SU-DHL-6 (cell line): Measurements from ENCODE around the gene FLT1.

Experiments
- H2AFZ ChIP-seq: fragments of 200-600 bp; sonication (generic); 2 replicates; pipeline ENCODE4 v1.6.1; 2014; ENCODE audit warnings: low read depth, mild to moderate bottlenecking, moderate library complexity, mixed read lengths, antibody characterized with exemption, low read length; ENCODE audit not compliant: severe bottlenecking
- H3F3A ChIP-seq: fragments of 200-600 bp; shearing (Covaris generic); 2 replicates; pipeline ENCODE4 v1.6.0; 2016; ENCODE audit warnings: antibody characterized with exemption, mild to moderate bottlenecking; ENCODE audit not compliant: insufficient read depth
- H3K27ac ChIP-seq: fragments of 200-600 bp; sonication (generic); 2 replicates; pipeline ENCODE4 v1.5.1; 2016; ENCODE audit warnings: low read depth, mild to moderate bottlenecking, low read length, moderate library complexity, mixed read lengths
- H3K27me3 ChIP-seq: fragments of 200-600 bp; sonication (generic), shearing (Covaris generic); 2 replicates; pipeline ENCODE4 v1.6.0; 2014; ENCODE audit warnings: mild to moderate bottlenecking, low read length
- H3K36me3 ChIP-seq: fragments of 200-600 bp; sonication (generic); 2 replicates; pipeline ENCODE4 v1.6.1; 2014; ENCODE audit warnings: mild to moderate bottlenecking, low read length, mixed read lengths
- H3K4me2 ChIP-seq: fragments of 300-600, 200-600 bp; shearing (Covaris generic), sonication (generic); 2 replicates; pipeline ENCODE4 v1.6.0; 2014; ENCODE audit warnings: low read length, low read depth, mild to moderate bottlenecking; ENCODE audit not compliant: poor library complexity, severe bottlenecking
- H3K4me3 ChIP-seq: fragments of 200-600 bp; sonication (generic); 2 replicates; pipeline ENCODE4 v1.5.1; 2014; ENCODE audit warnings: antibody characterized with exemption, low read length, mild to moderate bottlenecking, mixed read lengths; ENCODE audit not compliant: insufficient read depth, poor library complexity, severe bottlenecking
- H3K79me2 ChIP-seq: fragments of 200-600 bp; sonication (generic); 2 replicates; pipeline ENCODE4 v1.6.1; 2014; ENCODE audit warnings: mild to moderate bottlenecking, low read length, moderate library complexity; ENCODE audit not compliant: insufficient read depth
- H3K9ac ChIP-seq: fragments of 200-600 bp; sonication (generic); 2 replicates; pipeline ENCODE4 v1.7.0; 2014; ENCODE audit warnings: mild to moderate bottlenecking, low read length
- H3K9me2 ChIP-seq: fragments of 200-600 bp; sonication (generic); replicated peaks from 2 replicates; pipeline ENCODE4 v1.6.1; 2014; ENCODE audit warnings: low read length; ENCODE audit not compliant: insufficient read depth
- H3K9me3 ChIP-seq: fragments of 200-600 bp; sonication (generic); 2 replicates; pipeline ENCODE4 v1.6.1; 2014; ENCODE audit warnings: low read length, mixed read lengths; ENCODE audit not compliant: insufficient read depth
- H4K20me1 ChIP-seq: fragments of 200-600 bp; sonication (generic); 2 replicates; pipeline ENCODE4 v1.6.1; 2014; ENCODE audit warnings: low read depth, mild to moderate bottlenecking, antibody characterized with exemption, low read length, moderate library complexity, mixed read lengths
- CTCF ChIP-seq: fragments of 200-600 bp; sonication (generic); IDR thresholded peaks from one replicate; pipeline ENCODE4 v1.5.1; 2017; ENCODE audit warnings: antibody characterized with exemption, mild to moderate bottlenecking, low read length, moderate library complexity; ENCODE audit not compliant: insufficient read depth, poor library complexity, severe bottlenecking
- EZH2phosphoT487 ChIP-seq: fragments of 200-600 bp; sonication (generic), shearing (Covaris generic); conservative IDR thresholded peaks from 2 replicates; pipeline ENCODE4 v1.6.1; 2018; ENCODE audit warnings: mild to moderate bottlenecking, antibody characterized with exemption, low read length, moderate library complexity, mixed read lengths

The FLT1 gene

GRCh38 chr13:28478127-28478526 lies 16.8 kb downstream of the FLT1 start:
- Histone ChIP-seq H3K4me3 (no peak overlapping the region), H2AFZ (no peak overlapping the region), H3K27me3 (no peaks in the 10 kb centered on the region), H3K9ac (no peak overlapping the region), H4K20me1 (no peaks in the 10 kb centered on the region), H3K9me2 (no peaks in the 10 kb centered on the region), H3F3A (no peaks in the 10 kb centered on the region), H3K4me2 (no peak overlapping the region), H3K36me3 (no peaks in the 10 kb centered on the region), H3K27ac (no peak overlapping the region), H3K79me2 (no peaks in the 10 kb centered on the region), H3K9me3 (no peaks in the 10 kb centered on the region)
- no peak for TF ChIP-seq EZH2phosphoT487

- Histone ChIP-seq H3F3A (no peaks in the 10 kb centered on the region), H4K20me1 (no peaks in the 10 kb centered on the region), H3K4me2 (no peak overlapping the region)
Observed at GRCh38 chr13:28477709-28477973, 17.3 kb downstream of the FLT1 start.

GRCh38 chr13:28476919-28477708 lies 17.8 kb downstream of the FLT1 start:
- H3K36me3 ChIP-seq, result no peaks in the 10 kb centered on the region
- no peak overlapping the region for H2AFZ ChIP-seq
- H3K4me3 ChIP-seq, result no peak overlapping the region
- H3K9ac ChIP-seq, result no peak overlapping the region
- no peaks in the 10 kb centered on the region for H3K9me3 ChIP-seq
- no peak overlapping the region for H3K4me2 ChIP-seq
- H3K27ac ChIP-seq, result no peak overlapping the region
- no peaks in the 10 kb centered on the region for H3F3A ChIP-seq
- H3K9me2 ChIP-seq, result no peaks in the 10 kb centered on the region
- no peaks in the 10 kb centered on the region for H3K79me2 ChIP-seq
- no peak for TF ChIP-seq CTCF
- no peak for TF ChIP-seq EZH2phosphoT487
- H4K20me1 ChIP-seq, result no peaks in the 10 kb centered on the region
- no peaks in the 10 kb centered on the region for H3K27me3 ChIP-seq

More at GRCh38 chr13:28477709-28477973, 17.3 kb downstream of the FLT1 start:
- H3K27ac ChIP-seq, result no peak overlapping the region
- TF ChIP-seq CTCF (no peak), EZH2phosphoT487 (no peak)
- H3K36me3 ChIP-seq, result no peaks in the 10 kb centered on the region
- no peaks in the 10 kb centered on the region for H3K9me2 ChIP-seq
- no peak overlapping the region for H3K4me3 ChIP-seq
- no peak overlapping the region for H3K9ac ChIP-seq
- no peaks in the 10 kb centered on the region for H3K27me3 ChIP-seq
- H2AFZ ChIP-seq, result no peak overlapping the region
- no peaks in the 10 kb centered on the region for H3K79me2 ChIP-seq
- no peaks in the 10 kb centered on the region for H3K9me3 ChIP-seq

GRCh38 chr13:28475916-28476725 lies 18.8 kb downstream of the FLT1 start:
- TF ChIP-seq EZH2phosphoT487 (no peak), CTCF (no peak)
- H4K20me1 ChIP-seq, result no peaks in the 10 kb centered on the region

More at GRCh38 chr13:28475916-28476725, 18.8 kb downstream of the FLT1 start:
- Histone ChIP-seq H2AFZ (no peak overlapping the region), H3K27me3 (no peaks in the 10 kb centered on the region), H3F3A (no peaks in the 10 kb centered on the region), H3K27ac (no peak overlapping the region), H3K4me2 (no peak overlapping the region), H3K4me3 (no peak overlapping the region), H3K9me3 (no peaks in the 10 kb centered on the region), H3K9me2 (no peaks in the 10 kb centered on the region), H3K36me3 (no peaks in the 10 kb centered on the region), H3K79me2 (no peaks in the 10 kb centered on the region), H3K9ac (no peak overlapping the region)
